HG03439 (cell line): ENCODE results near the gene ORC1.
"Not testable (repeated sequence)": the region's sequence is repeated elsewhere in the genome, so short reads cannot be mapped to it uniquely, and the experiment has no call there.

Source experiments
- ATAC-seq: cut with Tn5 transposase; IDR thresholded peaks from one replicate; pipeline ENCODE4 v1.9.1; 2021; ENCODE audit warnings: mild to moderate bottlenecking, moderate library complexity; ENCODE audit not compliant: unreplicated experiment

The ORC1 gene

DNA sequence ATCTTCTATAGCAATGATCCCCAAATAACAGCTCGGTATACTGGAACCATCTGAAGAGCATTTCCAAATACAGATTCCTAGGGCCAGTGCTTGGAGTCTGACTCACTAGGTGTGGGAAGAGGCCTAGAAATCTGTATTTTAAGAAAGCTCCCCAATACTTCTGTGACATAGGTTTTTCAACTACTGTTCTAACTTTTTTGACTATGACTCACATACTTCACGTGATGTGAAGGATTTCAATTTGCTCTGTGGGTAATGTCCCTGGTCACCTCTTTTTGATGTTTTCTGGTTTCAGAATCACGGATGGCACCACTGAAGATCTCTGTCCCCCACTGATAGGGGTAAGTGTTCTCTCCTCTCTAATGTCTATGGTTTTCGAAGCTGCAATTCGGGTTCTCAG is 11.0 kb downstream of the ORC1 start:
- no peak for ATAC-seq

DNA sequence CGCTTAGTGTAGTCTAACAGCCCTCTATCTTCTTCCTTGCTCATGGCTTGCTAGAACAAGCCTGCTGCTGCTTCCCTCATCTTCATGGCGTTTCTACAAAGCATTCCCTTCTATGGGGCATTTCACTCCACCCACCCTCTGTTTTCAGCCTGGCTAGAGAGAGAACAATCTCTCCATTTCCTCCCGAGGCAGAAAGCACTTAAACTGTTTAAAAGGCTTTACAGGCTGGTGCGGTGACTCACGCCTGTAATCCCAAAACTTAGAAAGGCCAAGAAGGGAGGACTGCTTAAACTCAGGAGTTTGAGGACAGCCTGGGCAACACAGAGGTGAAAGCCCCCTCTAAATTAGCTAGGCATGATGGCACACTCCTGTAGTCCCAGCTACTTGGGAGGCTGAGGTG is 17.8 kb downstream of the ORC1 start:
- no peak for ATAC-seq

DNA sequence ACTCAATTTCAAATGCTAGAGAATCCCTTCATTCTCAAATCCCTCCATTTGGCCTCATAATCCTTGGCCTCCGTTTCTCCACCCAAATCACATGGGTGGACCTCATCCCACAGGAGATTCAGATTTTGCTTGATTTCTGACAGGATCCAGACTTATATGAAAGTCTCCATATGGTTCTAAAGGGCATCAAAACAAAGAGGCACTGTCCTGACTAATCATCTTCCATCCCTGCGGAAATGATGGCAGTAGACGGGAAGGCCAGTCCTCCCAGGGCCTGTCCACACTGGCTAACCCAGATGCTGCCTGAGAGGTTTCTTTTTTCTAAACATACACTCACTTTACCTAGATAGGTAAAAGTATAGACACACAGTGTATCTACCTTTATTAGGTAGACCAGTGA is 18.8 kb downstream of the ORC1 start:
- no peak for ATAC-seq

DNA sequence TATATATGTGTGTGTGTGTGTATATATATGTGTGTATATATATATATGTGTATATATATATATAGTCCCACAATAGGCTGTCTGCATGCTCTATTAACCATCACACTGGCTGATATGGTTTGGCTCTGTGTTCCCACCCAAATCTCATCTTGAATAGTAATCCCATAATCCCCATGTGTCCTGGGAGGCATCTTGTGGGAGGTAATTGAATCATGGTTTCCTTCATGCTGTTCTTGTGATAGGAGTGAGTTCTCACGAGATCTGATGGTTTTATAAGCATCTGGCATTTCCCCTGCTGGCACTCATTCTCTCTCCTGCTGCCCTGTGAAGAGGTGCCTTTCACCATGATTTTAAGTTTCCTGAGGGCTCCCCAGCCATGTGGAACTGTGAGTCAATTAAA is 34.4 kb downstream of the ORC1 start:
- not testable (repeated sequence) for ATAC-seq

DNA sequence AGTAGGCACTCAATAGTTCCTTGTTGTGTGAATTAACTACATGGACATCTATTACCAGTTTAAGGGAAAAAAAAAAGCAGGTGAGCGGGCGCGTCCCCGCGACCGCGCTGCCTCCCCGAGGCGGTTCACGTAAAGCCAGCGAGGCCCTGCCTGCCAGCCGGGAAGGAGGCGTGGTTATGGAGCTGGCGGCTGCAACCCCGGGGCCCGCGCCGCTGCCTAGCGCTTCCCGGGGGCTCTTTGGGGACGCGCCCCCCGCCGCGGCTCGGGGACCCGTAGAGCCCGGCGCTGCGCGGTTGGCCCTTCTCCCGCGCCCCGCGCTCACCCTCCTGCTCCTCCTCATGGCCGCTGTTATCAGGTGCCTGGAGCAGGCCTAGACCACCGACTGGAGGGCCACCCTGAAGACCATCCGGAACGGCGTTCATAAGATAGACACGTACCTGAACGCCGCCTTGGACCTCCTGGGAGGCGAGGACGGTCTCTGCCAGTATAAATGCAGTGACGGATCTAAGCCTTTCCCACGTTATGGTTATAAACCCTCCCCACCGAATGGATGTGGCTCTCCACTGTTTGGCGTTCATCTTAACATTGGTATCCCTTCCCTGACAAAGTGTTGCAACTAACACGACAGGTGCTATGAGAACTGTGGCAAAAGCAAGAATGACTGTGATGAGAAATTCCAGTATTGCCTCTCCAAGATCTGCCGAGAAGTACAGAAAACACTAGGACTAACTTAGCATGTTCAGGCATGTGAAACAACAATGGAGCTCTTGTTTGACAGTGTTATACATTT is 35.6 kb downstream of the ORC1 start:
- ATAC-seq = no peak

DNA sequence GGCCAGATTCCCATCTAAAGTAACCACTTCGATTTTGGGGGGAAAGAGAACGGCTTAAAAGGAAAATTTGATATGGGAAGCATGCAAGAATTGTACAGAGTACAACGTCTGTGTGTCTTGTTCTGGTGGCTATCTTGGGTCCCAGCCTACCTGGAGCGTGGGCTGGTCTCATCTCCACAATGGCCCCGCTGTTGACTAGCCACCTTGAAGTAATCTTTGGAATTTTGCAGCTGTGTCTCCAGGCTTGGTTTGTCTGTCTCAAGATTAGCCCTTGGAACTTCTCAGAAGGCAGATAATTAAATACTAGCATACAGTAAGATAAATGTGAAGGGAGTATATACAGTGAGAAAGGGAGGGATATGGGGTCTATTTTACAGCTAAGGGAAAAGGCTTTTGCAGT is 37.0 kb downstream of the ORC1 start:
- no peak for ATAC-seq

DNA sequence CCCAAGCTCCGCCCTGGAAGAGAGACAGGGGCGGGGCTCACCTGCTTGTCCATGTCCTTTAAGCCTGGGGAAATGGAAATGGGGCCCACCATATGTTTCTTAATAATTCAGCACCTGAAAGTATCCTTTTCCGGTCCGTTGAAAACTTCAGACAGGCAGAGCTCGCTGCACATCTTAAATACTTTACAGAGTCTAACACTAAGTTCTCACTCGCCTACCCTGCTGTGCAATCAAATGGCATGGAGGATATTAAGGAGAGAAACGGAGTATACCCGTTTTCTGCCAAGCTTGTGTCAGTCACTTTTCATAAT is 37.8 kb downstream of the ORC1 start:
- no peak for ATAC-seq

DNA sequence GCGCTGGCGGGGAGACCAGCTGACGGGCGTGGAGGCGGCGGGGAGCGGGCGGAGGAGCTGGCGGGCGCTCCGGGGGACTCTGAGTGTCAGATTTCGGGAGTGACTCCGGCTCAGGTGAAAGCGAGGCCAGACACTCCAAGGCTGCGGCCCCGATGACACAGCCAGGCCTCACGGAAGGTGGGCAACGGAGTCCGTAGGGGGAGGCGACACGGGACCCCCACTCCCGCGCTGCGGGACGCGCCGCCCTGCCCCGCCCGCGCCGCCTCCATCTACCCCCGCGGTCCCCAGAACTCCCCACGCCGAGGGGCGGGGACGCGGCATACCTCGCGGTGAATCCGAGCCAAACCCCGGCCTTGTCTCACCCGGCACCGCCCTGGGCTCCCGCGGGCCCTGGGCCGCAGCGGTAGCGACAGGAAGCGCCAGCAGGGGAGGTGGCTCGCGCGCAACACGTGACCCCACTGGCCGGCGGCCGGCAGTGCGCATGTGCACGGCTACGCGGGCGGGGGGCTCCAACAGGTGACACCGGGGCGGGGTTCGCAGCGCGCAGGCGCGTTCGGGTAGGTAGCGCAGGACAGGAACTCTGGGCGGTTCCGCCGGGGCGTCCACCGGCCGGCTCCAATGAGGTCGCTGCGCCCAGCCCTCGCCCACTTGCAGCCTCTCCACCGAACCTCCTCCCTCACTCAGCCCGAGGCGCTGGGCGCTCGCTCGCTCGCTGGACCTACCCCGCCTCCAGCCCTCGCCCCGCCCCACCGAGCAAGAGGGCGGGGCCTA is 38.3 kb downstream of the ORC1 start, which contains the start of gene CC2D1B:
CC2D1B (minus strand) TSS at position 460 of the 771 bp plus-strand sequence. CDS start 1,585 bp downstream, outside the sequence.
- peak; percentile 88 for ATAC-seq

DNA sequence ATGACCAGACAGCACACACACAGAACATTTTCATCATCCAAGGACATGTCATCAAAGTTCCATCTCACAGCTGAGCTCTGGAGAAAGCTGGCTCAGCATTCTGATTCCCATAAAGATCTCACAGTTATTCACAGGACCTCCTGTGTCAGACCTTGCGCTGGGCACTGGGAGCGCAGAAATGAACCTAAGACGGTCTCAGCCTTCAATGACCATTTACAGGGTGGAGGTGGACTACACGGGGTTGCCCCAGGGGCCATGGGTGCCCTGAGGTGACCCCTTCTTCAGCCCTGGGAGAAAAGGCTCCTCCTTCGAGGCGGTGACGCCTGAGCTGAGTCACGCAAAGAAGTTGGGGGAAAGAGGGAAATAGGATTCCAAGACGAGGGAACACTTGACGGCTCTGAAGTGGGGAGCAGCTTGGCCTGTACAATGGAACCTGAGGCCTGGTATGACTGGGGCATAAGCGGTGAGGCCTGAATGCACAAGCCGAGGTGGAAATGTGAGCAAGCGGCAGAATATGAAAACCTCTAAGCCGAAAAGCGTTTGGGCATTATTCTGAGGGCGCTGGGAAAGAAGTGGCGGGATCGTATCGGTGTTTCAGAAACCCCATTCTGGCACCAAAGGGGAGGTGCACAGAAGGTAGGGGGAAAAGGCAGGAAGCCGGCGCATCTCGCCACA is 39.0 kb downstream of the ORC1 start:
- peak; percentile 0 for ATAC-seq

DNA sequence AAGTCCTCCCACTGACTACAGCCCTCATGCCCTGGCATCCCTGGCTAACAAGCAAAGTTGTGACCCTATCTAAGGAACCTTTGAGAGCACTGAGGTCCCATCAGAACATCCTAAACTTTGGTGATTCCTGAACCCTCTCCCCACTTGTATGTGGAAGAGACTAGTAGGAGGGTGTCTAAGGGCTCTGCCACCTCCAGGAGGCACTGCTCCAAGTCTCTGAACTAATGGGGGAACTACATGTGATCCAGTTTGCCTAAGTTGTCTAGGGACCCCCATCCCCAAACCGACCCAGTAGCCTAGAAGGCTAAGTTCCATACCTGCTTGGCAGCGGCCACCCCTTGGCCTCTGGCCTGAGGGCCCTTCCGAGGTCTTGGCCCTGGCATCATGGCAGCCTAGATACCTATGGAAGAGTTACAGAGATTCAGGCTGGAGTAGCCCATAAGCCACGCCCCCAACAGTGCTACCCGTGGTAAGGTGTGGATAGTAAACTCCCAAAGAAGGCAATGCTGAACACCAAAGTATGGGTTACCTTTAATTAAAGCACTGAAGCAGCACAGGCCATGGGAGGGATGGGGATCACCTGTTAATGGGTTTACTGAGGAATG is 39.9 kb downstream of the ORC1 start:
- no peak for ATAC-seq

DNA sequence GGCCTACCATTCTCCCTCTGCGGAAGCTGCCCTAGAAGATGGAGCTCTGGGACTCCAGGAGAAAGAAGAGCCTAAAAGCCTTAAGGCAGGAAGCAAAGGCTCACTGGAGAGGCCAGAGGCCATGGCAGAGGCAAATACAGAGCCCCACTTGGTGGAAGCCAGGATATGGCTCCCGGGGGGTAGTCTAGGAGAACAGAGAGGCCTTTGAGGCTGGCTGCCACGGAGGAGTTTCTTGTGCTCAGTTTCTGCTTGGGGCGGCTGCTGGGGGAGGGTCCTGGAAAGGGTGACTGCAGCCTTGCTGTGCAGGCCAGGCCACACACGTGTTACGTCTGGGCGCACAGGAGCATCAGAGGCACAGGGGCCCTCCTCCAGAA is 43.6 kb downstream of the ORC1 start:
- no peak for ATAC-seq

DNA sequence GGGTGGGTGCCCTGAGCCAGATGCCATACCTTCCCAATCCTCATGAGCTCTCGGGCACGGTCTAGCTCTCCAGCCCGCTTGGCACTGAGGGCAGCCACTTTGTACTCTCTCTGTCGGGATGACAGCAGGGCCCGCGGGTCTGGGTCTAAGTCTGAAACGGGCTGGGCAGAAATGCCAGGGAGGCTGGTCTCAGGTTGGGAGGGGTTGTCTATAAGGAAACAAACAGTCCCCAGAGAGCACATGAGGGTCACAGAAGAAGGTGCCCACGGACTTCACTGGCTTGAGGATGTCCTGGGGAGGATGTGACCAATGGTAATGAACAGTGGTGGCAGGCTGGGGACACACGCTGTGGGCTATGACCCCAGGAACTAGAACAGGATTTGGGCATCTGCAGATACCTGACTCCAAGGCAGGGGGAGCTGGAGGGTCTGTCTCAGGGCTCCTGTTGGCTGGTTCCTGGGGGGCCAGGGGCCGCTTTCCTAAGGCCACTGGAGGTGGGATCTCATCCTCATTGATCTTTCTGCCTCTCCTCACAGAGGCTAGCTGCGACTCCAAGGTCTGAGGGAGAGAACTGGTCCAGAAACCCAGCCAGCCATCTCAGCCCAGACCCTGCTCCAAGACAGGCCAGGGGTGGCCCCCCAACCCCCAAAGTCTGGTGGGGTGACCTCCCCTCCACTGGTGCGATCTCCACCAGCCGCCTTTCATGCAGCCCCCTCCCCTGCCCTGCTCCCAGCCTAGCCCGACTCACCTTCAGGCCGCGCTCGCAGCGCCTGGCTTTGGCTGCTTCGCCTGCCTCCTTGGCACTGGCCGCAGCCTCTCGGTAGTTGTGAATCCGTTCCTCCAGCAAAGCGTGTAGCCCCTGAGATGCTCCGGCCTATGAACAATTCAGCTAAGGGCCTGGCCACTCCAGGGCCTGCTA is 44.3 kb downstream of the ORC1 start:
- ATAC-seq = no peak

DNA sequence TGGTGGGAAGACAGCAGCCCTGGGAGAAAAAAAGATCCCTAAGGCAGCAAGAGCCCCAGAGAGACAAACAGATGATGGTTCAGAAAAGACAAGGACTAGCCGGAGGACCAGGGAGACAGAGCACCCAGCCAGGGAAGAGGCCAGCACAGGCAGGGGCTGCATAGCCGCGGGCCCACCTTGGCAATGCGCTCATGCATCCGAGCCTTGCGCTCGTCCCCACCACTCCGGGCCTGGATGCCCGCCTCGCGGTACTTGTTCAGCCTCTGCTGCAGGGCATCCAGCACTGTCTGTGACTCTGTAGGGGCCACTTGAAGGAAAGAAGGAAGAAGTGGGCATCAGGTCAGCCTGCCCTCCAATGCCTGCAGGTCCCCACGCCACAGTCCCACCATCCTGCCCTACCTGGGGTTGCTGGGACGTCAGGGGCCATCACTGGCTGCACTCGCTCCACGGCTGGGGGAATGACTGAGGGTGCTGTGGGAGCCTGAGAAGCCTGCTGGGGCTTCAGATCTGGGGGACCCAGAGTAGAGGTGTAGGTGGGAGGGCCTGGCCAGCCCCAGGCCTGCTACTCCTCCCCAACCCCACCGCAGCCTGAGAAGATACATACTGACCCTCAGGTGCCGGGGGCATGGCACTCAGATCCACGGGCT is 45.2 kb downstream of the ORC1 start:
- no peak for ATAC-seq

DNA sequence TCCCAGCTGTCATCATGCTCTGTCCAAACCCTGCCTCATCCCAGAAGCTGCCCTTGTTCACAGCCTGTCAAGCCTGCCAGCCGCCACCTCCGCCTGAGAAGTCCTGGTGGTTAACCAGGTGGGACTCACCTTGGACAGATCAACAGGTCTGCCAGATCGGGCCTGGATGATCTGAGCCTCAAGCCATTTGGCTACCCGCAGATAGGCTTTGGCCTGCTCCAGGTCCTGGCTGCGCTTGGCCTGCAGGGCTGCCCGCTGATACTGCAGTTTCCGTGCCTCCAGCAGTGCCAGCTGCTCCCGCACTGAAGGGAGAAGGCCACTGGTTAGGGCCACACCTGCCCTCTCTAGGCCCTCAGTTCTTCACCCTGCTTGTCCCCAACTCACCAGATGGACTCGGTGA is 46.8 kb downstream of the ORC1 start:
- ATAC-seq = no peak

DNA sequence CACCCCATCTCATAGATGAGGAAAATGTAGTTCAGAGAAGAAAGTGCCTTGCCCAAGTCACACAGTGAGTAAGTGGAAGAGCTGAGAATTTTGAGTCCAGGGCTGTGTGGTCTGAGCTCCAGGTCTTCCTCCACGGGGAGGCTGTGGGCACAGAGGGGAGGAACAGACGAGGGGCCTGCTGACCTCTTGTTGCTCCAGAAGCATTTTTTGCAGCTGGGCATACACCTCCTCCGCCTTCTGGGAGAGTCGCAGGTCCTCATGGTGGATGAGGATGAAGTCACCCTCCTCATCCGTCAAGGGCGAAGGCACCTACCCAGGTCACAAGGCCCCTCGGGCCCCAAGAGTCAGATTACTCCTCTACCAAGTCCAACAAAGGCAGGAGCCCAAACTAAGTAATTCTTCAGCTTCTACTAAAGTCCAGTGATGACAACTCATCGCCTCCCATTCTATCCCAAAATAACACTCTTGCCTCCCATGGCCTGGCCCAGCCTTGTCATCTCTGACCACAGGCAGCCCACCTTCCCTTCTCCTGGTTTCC is 47.3 kb downstream of the ORC1 start:
- ATAC-seq = no peak

DNA sequence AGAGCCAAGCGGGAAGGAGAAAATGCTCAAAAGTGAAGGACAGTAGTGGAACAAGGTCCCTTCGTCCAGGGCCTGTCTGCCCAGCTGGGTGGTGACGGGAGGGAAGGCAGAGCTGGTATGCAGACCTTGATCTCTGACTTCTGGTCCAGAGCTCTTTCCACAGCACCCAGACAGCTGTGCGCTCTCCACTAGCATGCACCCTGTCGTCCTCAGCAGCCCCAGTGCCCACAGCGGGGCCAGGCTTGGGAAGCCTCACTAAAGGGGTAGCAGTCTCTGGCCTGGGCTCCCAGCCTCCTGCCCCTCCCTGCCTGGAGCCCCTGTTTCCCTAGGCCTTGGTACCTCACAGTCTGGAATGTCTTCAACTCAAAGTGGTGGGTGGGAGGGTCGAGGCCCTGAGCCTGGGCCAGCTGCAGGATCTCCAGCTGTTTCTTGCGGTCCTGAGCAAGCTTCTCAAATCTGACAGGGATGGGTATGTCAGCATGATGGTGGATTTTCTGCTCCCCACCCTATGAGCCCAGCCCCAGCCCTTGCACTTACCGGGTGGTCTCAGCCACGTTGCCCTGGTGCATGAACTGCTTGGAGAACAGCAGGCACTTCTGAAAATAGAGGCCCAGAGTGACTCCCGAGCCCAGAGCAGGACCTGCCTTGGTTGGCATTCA is 48.2 kb downstream of the ORC1 start:
- no peak for ATAC-seq

DNA sequence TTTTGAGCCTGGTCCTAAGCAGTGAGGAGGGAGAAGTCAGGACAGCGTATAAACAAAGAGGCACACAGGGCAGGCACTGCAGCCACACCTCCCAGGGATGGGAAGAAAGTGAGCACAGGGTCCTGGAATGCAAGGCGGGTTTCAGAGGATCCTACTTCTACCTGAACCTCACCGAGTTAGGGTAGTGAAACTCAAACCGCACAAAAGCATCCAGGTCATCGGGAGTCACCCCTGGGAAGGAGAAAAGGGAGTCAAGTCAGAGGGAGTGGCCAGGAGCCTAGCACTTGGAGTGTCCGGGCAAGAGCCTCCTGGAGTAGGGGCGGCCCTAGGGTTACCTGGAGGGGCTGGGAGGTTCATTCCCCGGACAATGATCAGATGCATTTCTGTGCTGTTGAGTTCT is 48.8 kb downstream of the ORC1 start:
- ATAC-seq = no peak

DNA sequence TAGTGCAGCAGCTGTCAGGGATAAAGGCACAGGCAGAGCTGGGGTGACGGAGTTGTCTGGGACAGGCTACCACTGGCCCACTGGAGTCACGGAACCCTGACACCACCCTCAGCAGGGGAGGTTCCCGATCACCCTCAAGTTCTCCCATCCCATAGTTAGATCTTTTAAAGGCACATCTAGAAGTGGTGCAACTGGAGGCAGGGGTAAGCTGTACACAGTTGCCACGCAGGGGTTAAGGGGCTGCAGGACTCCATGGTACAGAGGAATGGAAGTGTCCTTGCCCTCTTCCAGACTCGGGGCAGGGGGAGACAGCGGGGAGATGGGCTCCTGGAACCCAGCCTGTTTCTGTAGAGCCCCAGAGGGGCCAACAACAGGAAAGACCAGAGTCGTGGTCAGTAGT is 51.5 kb downstream of the ORC1 start:
- ATAC-seq = no peak

DNA sequence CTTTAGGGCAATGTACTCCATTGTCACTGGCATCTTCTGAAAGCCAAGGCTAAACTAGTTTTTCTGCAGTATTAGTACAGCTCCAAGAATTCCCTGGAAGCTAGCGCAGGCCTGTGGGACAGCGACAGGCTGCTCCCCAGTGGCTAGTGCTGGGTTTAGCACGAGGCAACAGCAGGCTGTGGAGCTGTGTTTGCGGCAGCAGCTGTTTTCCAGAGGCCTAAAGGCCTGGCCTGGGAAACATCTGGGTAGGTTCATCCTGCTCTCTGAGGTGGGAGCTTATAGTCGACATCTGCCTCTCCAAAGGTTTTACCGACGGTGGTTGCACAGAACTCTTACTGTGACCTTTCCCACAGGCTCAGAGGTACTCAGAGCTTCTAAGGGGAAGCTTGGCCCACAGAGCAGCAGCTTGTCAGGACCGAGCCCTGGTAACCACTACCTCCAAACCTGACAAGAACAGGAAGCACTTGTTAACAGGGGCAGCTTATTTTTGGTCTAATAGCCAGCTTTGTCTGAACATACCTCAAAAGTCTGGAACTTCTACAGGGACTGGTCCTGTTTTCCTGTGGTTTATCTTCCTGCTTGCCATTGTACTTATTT is 55.4 kb downstream of the ORC1 start:
- no peak for ATAC-seq
